Kidney capillary endothelial cell (primary cell): ENCODE measurements around the gene CYP4A22.
"Not testable (repeated sequence)": the region's sequence is repeated elsewhere in the genome, so short reads cannot be mapped to it uniquely, and the experiment has no call there.

Experiments used
- DNase-seq: peaks from one replicate; pipeline ENCODE4 v3.0.0-alpha.2; 2018; ENCODE audit warnings: low spot score

Gene CYP4A22

DNA sequence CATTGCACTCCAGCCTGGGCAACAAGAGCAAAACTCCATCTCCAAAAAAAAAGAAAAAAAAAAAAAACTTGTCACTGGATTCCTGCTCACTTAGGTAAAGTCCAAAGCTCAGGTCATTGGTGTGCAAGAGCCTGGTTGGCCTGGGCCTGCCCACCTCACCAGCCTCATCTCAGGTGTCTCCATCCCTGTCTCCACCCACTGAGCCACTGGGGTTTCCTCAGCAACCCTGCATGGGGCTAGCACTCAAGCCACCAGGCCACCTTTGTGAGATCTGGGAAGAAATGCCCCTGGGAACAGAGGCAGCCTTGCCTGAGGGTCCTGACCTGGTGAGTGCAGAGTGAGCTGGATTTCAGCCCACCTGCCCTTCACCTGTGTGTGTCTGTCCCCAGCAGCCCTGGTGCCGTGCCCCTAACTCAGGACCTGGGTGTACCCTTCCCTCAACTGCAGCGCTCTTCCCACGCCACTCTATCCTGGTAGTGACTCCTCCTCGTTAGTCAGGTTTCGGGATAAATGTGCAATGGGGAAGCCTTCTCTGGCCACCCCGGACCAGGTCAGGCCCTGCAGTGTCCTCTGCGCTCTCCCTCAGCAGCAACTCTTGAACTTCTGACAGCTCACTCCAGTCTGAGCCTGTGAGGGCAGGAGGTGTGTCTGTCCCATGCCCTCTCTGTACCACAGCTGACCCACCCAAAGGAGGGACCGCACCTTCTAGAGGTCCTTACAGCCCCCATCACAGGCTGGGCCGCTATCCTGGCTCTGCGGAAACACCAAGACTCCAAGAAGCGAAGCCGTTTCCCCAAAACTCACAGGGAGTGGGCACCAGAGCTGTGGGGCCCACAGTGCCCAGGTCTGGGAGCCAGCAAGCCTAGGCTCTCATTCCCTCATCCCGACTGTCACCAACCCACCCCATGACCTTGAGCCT is 49.3 kb downstream of the CYP4A22 start:
- DNase-seq, result no peak

DNA sequence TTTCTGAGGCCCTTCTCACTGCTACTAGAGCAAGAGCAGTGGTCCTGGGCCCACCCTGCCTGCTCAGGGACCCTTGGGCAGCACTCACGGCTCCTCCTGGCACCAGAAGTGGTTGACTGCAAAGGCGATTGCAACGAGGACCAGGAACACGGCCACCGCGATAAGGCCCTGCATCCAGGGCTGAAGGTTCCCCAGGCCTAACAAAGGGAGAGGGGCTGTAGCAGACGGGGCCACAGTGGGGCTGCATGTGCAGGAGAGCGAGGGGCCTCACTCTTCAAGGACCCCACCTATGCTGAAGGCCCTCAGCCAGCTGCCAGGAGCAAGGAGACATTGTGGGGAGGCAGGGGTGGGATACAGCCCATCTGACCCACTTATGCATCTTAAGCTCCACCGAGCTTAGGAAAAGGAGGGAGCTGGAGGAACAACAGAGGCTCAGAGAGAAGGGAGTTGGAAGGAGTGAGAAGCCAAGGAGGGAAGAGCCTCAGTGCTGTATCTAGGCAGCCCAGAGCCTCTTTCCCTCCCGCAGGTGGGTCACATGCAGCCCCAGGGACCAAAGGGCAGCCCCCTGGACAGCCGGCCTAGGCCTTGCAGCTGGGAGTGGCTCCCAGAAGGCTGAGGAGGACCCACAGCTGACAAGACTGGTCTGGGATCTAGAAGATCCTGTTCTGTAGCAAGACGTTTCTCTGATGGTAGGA is 50.1 kb downstream of the CYP4A22 start:
- DNase-seq, result no peak

- no peak for DNase-seq
These were observed 50.6 kb downstream of the CYP4A22 start for GRCh38 chr1:47187926-47188250.

DNA sequence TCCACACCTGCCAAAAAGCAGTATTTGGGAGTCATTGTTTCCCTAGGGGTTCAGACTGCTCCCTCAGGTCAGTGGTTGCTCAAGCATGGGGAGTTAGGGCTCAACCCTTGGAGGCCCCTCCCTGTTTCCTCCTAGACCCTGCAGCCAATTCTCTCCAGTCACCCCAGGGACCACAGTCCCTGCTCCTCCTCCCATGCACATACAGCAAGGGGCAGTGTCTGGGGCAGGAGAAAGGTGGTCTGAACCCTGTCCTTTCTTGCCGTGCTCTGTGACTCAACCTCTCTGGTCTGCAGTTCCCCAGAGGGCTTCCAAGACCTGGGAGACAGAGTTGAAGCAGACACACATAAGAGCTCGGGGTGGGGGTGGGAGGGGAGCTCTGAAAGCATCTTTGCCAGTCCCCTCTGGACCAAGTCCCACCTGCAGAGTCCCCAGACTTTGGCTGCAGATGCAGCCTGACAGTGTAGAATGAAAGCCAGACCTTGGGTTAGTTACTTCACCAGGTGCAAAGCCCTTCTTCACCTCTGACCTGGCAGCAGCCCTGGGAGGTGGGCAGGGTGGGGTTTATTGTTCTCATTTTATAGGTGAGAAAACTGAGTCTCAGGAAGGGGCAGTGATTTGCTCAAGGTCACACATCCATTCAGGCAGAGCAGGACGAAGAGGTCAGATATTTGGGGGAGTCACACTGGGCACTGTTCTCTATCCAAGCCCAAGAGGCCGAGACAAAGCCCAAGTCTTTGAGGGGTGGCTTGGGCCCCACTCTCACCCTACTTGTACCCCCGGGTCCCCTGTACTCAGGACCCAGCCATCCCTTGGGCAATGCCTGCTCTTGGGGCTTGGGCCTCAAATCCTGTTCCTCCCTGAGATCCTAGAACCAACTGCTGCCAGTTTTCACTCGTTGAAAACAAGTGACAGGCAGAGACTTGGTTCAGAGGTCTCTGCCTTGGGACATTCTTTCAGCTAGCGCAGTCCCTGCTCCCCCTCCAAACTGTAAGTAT is 51.8 kb downstream of the CYP4A22 start:
- no peak for DNase-seq

GRCh38 chr1:47189844-47190508 is 52.7 kb downstream of the CYP4A22 start, which contains the start of gene PDZK1IP1:
Gene PDZK1IP1 (minus strand): TSS chr1:47190036. CDS start chr1:47189932, 104 bp downstream.
- no peak for DNase-seq

GRCh38 chr1:47190509-47190855 is 53.2 kb downstream of the CYP4A22 start:
- no peak for DNase-seq

- no peak for DNase-seq
These were observed 53.6 kb downstream of the CYP4A22 start for GRCh38 chr1:47190857-47191256.

DNA sequence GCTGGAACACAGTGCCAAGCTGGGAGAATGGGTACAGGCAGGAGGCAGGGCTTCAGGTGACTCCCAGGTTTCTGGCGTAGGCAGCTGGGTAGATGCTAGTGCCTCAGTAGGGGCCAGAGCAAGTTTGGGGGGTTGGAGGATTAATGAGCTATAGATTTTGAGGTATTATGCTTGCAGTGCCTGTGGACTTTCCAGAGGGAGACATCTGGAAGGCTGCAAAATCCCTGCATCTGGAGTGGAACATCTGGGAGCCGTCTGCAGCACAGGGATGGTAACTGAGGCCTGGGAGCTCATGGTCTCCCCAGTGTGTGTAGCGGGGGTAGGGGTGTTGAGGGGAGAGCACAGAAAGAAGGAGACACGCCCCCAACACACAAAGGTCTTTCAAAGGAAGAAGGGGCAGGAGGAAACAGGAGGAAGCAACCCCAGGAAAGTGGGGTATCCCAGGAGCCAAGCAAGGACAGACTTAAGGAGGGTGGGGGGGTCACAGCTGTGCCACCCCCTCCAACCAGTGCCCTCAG is 54.8 kb downstream of the CYP4A22 start:
- no peak for DNase-seq

GRCh38 chr1:47192458-47193384 is 55.5 kb downstream of the CYP4A22 start:
- peak; percentile 69 for DNase-seq

DNA sequence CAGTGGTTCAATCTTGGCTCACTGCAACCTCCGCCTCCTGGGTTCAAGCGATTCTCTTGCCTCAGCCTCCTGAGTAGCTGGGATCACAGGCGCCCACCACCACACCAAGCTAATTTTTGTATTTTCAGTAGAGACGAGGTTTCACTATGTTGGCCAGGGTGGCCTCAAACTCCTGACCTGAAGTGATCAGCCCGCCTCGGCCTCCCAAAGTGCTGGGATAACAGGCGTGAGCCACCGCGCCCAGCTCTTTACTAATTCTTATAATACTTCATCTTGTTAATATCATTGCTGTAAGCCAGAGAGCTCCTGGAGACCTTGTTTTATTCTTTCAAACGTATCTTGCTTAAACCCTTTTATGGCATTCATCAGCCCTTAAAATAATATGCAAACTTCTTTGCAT is 56.3 kb downstream of the CYP4A22 start:
- DNase-seq, result not testable (repeated sequence)

GRCh38 chr1:47194311-47194710 is 57.1 kb downstream of the CYP4A22 start:
- DNase-seq, result no peak

DNA sequence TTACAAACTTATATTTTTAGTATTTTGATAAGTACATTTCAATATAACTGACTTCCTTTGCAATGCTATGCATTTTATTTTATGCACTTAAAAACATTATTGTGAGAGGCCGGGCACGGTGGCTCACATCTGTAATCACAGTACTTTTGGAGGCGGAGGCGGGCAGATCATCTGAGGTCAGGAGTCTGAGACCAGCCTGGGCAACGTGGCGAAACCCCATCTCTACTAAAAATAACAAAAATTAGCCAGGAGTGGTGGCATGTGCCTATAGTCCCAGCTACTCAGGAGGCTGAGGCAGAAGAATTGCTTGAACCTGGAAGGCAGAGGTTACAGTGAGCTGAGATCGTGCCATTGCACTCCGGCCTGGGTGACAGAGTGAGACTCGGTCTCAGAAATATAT is 58.7 kb downstream of the CYP4A22 start:
- not testable (repeated sequence) for DNase-seq

DNA sequence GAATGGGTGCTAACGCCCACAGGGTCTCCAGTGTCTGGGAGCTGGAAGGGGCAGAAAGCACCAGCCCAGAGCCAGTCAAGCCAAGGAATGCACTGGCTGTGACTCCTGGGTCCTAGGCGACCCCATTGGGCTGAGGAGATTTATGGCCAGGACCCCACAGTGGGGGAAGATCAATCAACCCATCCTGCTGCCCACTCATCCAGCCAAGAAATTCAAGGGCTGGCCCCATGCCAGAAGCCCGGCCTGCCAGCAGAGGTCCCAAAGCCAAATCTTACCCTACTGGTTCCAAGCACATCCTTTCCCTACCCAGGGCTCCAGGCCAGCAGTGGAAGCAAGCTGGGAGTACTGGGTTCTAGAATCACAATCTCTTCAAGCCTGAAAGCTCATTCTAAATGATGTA is 59.4 kb downstream of the CYP4A22 start:
- no peak for DNase-seq

GRCh38 chr1:47198214-47198613 is 61.0 kb downstream of the CYP4A22 start:
- DNase-seq, result no peak
